HG03139 (cell line): Measurements from ENCODE around the gene ANKRD44.

ENCODE experiments used
- ATAC-seq: cut with Tn5 transposase; IDR thresholded peaks from one replicate; pipeline ENCODE4 v1.9.1; 2021; ENCODE audit not compliant: unreplicated experiment

Gene ANKRD44

DNA sequence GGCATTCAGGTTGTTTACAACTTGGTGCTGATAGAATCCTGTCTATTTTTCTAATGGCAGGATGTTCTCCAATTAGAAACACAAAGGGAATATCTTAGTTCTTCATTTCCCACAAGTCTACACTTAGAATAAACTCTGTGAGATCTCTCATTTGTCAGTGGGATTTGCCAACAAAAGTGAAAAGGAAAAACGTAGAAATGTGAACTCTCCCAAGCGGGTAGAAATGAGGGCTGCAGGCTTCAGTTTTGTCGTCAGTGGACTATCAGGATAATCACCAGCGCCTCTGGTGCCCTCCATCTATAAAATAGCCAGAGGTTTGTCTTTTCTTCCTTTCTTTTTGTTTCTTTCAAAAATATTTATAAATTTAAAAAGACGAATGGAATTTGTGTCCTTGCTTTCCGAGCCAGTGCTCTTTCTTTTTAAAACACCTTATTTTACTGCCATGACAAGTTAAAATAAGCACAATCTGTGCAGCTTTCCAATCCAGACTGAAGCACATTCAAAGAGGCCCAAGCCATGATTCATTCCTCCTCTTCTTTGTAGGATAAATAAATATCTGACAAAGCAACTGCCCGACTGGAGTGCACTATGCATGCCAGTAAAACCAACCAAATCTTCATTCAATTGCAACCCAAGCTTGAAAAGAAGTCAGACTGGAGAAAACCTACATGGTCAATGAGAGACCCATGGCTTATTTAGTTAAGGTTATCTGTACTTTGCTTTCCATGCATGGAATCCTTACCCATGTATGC is 185.8 kb downstream of the ANKRD44 start:
- ATAC-seq: no peak

GRCh38 chr2:197122821-197123220 is 187.8 kb downstream of the ANKRD44 start:
- no peak for ATAC-seq

DNA sequence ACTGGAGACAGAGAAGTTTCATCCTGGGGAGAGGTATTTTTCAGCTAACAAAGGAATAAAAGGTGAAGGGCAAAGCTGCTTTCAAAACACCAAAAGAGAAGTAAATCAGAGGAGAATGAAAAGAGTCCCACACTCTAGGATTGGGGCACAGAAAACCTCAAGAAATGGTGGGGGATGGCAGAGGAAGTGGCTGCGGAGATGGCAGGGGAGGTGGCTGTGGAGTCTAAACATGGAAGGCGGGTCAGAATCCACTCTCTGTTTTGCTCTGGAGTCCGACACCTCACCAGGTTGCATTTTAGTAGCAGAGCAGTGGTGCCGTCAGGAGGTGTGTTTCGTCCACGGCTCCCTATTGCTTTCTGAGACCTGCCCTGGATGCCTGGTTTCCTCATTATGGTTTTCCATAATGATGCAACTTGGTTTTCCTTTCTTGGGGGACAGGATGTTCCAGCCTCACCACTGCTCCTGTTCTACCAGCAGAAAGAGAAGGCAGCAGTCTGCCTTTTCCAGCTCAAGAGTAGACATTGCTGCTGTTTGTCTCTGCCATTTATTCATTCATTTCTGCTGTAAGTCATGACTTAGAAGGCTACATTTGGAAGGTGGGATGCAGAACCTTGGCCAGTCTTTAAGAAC is 188.7 kb downstream of the ANKRD44 start:
- no peak for ATAC-seq

DNA sequence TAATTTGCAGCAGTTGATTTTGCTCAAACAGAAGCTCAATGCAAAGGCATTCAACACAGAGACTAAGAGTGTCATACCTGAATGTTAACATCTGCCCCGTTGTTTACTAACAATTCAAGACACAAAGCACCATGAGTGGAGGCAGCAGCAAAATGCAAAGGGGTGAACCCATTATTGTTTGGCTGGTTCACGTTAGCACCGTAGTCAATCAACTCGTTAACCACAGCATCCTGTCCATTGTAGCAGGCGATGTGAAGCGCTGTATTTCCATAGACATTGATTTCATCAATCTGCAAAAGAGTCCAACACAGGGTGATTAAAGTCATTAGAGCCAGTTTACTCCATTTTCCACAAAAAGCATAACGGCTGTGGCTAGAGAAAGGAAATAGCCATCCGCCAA is 189.3 kb downstream of the ANKRD44 start:
- ATAC-seq: no peak

DNA sequence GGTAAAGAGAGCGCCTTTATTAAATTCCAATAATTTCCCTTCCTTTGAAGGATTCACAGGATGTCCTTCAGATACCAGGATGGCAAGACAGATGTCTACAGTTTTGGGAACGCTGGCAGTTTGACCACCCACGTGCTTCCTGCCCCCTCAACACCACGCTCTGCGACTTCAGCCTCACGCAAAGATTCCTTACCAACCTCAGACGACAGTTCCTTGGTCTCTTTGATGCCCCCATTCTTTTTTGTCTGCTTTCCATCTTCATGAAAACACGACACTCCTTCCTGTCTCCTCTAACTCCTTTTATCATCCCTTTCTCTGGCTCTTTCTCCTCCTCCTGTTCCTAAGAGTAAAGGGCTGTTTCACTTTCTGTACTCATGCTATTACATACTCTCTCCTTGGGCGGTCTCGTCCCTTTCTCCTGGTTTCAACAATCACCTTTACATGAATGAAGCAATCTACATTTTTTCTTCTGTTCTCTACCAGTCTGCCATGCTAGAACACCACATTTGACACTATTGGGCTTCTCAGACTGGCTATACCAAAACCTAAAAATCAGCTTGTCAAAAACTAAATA is 194.2 kb downstream of the ANKRD44 start:
- ATAC-seq: no peak

DNA sequence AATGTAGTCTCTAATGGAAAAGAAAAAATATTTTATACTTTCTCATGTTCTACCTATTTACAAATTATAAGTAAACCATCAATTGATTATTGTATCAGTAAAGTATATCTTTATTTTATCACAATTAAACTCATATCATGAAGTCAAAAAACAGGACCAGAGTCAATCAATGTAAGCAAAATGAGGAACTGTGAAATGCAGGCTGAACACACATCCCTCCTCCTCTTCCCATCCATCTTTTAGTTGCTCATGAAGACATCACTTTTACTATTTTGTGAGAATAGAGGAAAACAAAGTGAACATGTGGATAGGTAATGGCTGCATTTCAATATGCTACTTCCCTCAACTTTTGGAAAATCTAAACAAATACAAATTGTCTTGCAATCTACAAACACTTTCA is 195.3 kb downstream of the ANKRD44 start:
- ATAC-seq: no peak

DNA sequence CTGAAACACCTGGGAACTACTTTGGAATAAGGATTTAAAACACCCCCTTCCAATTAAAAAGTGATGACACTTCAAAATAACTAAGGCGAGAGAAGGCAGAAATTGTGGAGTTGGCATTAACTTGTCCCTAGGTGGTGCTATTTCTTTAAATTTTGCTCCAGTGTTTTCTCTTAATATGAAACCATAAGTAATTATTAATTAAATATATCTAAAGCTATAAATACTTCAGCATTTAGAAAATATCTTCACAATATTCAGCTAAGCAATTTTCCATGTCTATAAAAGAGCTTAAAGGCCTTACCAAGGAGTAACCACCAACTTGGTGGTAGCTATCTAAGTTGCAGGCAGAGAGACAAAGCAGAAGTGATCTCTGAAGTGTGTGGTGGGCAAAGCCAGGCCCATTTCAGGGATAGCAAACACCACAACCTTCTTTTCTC is 197.3 kb downstream of the ANKRD44 start:
- ATAC-seq: no peak

- no peak for ATAC-seq
Observed at GRCh38 chr2:197109326-197109725, 201.3 kb downstream of the ANKRD44 start.

GRCh38 chr2:197108758-197109157 is 201.8 kb downstream of the ANKRD44 start:
- no peak for ATAC-seq

DNA sequence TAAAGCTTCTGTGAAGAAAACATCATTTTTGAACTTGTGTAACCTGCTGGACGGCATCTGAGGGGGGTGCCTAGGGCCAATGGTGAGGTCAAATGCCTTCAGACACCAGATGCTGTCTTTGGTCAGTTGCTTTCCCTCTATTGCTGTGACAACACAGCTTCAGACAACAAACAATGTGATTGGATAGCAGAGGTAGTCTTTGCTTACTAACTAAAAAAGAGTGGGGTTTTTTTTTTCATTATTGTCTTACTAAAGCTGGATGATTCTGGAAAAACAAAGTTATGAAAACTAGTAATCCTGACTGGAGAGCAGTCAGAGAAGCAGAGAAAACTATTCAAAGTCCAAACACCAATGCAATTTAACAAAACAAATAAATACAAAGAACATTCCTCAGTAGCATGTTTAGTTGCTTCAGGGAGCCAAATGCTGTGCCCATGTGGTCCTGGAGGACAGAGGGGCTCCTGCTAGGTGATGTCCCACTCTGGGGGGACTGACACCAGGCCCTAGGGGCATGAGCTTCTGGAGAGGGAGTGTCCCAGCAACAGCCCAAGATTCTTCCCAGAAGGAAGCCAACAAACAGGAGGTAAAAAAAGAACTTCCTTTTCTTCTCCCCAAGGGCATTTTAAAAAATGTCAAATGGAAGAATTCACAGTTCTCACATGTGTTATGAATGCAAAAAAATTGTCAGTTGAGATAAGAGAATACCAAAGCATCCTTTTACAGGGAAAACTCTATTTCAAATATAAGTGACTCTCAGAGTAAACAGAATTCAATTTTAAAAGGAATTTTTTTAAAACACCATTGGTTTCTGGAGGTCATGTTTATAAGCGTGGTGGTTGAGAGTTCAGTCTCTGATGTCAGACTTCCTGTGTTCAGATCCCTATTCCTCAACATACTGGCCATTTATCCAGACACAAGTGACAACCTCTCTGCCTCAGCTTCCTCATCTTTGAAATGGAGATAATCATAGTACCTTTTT is 203.0 kb downstream of the ANKRD44 start:
- no peak for ATAC-seq

DNA sequence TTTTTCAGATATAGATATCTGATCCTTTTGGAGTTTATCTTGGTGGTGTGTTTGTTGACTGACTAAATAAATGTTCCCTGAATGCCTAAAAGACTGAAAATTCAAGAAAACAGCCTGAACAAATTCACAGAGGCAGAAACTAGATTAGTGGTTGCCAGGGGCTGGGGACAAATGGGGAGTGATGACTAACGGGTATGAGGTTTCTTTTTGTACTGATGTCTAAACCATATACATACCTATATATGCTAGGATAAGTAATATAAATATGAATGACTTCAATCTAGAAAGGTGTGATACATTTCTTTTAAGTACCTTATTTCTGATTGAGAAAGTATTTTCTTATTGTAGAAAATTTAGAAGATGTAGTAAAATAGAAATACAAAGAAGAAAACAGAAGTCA is 207.2 kb downstream of the ANKRD44 start:
- ATAC-seq: no peak

- no peak for ATAC-seq
Observed at GRCh38 chr2:197102231-197102630, 208.3 kb downstream of the ANKRD44 start.

DNA sequence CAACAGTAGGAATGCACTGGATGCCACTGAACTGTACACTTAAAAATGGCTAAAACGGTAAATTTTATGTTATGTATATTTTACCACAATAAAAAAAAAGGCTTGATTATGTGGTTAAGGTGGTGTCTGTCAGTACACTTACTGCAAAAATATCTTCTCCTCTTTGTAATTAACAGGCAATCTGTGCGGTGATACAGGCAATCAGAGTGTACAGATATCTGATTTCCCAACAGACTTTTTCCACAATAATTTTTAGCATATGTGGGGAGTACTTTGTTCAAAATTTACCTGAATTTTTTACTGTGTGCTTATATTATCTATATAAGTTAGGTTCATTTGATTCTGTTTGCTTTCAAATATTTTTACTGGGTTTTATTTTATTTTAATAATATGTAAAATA is 209.1 kb downstream of the ANKRD44 start:
- no peak for ATAC-seq

GRCh38 chr2:197097578-197098366 is 212.8 kb downstream of the ANKRD44 start:
- ATAC-seq: no peak

GRCh38 chr2:197096649-197097048 is 213.9 kb downstream of the ANKRD44 start:
- ATAC-seq: no peak

DNA sequence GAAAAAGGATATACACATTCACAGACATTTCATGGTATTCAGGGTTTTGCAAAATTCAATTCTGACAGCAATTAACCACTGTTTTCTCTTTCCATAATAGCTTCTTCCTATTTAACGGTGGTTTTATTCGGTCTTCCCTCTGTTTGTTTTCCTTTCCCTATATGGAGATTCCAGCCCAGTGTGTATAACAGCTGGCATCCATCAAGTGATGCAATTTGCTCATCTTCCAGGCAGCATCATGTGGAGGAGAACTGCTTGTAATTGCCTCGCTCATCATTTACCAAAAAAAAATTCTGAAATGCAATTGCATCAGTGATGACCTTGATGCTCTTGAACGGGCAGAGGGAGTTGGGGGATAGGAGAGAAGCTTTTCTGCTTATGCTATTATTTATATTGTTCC is 218.1 kb downstream of the ANKRD44 start:
- ATAC-seq: no peak

GRCh38 chr2:197090742-197091367 is 219.7 kb downstream of the ANKRD44 start:
- no peak for ATAC-seq

DNA sequence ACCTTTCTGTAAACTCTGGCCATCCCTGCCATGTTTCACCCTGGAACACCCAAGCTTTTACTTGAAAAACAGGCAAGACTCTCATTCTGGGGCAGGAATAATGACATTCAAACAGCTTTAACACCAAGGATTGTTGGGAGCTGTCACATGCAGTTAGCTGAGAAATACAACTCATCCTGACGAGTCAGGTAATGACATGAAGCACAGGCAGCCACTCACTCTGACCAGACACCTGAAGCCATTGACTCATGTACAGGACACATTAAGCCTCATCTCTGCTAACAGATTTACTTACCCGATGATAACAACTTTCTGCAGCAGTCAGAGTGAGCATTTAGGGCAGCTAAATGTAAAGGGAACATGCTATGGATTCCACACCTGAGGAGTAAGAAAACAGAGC is 220.9 kb downstream of the ANKRD44 start:
- ATAC-seq: no peak

- no peak for ATAC-seq
Observed at GRCh38 chr2:197088694-197089093, 221.9 kb downstream of the ANKRD44 start.

- ATAC-seq: no peak
Observed at GRCh38 chr2:197086500-197086899, 224.1 kb downstream of the ANKRD44 start.
